ENCODE data around the gene TTC27. TPM values are rescaled to one million over a fixed set of nuclear protein-coding genes. Genes with fewer than 3 reads are reported as not detected.

TTC27 gene
- polyA plus RNA-seq, 1 donor from 2014 or later: 11.1 TPM

- Histone ChIP-seq H3K9ac (ENCODE audit: low read length) (no peak overlapping the region), H2AFZ (ENCODE audit: low read depth, low read length) (no peak overlapping the region), H3K79me2 (replicated peaks; ENCODE audit: insufficient read depth, low read length) (no peaks in the 10 kb centered on the region), H3K4me3 (ENCODE audit: low read length) (no peak overlapping the region), H3K27me3 (ENCODE audit: insufficient read depth, low read depth, low read length) (no peaks in the 10 kb centered on the region), H3K36me3 (ENCODE audit: insufficient read depth, low read length) (no peaks in the 10 kb centered on the region), H4K20me1 (ENCODE audit: insufficient read depth) (no peaks in the 10 kb centered on the region), H3F3A (ENCODE audit: insufficient read depth, low read length, poor library complexity, severe bottlenecking) (no peaks in the 10 kb centered on the region), H3K9me2 (ENCODE audit: insufficient read depth, low read length) (no peaks in the 10 kb centered on the region), H3K9me3 (ENCODE audit: low read length) (no peaks in the 10 kb centered on the region), H3K27ac (ENCODE audit: low read length) (no peak overlapping the region), H3K4me2 (ENCODE audit: low read length) (no peak overlapping the region)
- TF ChIP-seq SMC3 (conservative IDR thresholded peaks at IDR 0.05; ENCODE audit: poor library complexity): no peak
Observed at GRCh38 chr2:32812316-32812715, 184.5 kb downstream of the TTC27 start.

- Histone ChIP-seq H3K27ac (ENCODE audit: low read length) (no peak overlapping the region), H3F3A (ENCODE audit: insufficient read depth, low read length, poor library complexity, severe bottlenecking) (no peaks in the 10 kb centered on the region), H3K9me3 (ENCODE audit: low read length) (no peaks in the 10 kb centered on the region), H3K4me2 (ENCODE audit: low read length) (no peak overlapping the region), H3K9ac (ENCODE audit: low read length) (no peak overlapping the region), H4K20me1 (ENCODE audit: insufficient read depth) (no peaks in the 10 kb centered on the region), H3K79me2 (replicated peaks; ENCODE audit: insufficient read depth, low read length) (no peaks in the 10 kb centered on the region), H3K36me3 (ENCODE audit: insufficient read depth, low read length) (no peaks in the 10 kb centered on the region), H3K4me3 (ENCODE audit: low read length) (no peak overlapping the region), H3K27me3 (ENCODE audit: insufficient read depth, low read depth, low read length) (no peaks in the 10 kb centered on the region), H3K9me2 (ENCODE audit: insufficient read depth, low read length) (no peaks in the 10 kb centered on the region), H2AFZ (ENCODE audit: low read depth, low read length) (no peak overlapping the region)
- TF ChIP-seq SMC3 (conservative IDR thresholded peaks at IDR 0.05; ENCODE audit: poor library complexity) (no peak), TAF1 (IDR thresholded peaks at IDR 0.05; ENCODE audit: low read depth) (no peak), CTCF (IDR thresholded peaks at IDR 0.05; ENCODE audit: poor library complexity, severe bottlenecking) (no peak), POLR2AphosphoS5 (IDR thresholded peaks at IDR 0.05) (no peak)
Observed at GRCh38 chr2:32820088-32820487, 192.2 kb downstream of the TTC27 start.

GRCh38 chr2:32820701-32821100 lies 192.9 kb downstream of the TTC27 start:
- no peaks in the 10 kb centered on the region for H3K79me2 ChIP-seq (replicated peaks; ENCODE audit: insufficient read depth, low read length)
- no peaks in the 10 kb centered on the region for H4K20me1 ChIP-seq (ENCODE audit: insufficient read depth)
- no peak overlapping the region for H3K4me2 ChIP-seq (ENCODE audit: low read length)
- H3K4me3 ChIP-seq (ENCODE audit: low read length): no peak overlapping the region
- no peaks in the 10 kb centered on the region for H3K36me3 ChIP-seq (ENCODE audit: insufficient read depth, low read length)
- TF ChIP-seq CTCF (IDR thresholded peaks at IDR 0.05; ENCODE audit: poor library complexity, severe bottlenecking): no peak
- no peak for TF ChIP-seq RAD21 (conservative IDR thresholded peaks at IDR 0.05)
- TF ChIP-seq MXI1 (conservative IDR thresholded peaks at IDR 0.05; ENCODE audit: poor library complexity, severe bottlenecking): no peak
- no peak for TF ChIP-seq SMC3 (conservative IDR thresholded peaks at IDR 0.05; ENCODE audit: poor library complexity)
- no peak for TF ChIP-seq EP300 (conservative IDR thresholded peaks at IDR 0.05; ENCODE audit: poor library complexity, severe bottlenecking)
- no peak for TF ChIP-seq REST (IDR thresholded peaks at IDR 0.05; ENCODE audit: borderline replicate concordance)
- TF ChIP-seq POLR2AphosphoS5 (IDR thresholded peaks at IDR 0.05): no peak
- no peak for TF ChIP-seq EZH2 (IDR thresholded peaks at IDR 0.05; ENCODE audit: borderline replicate concordance, insufficient read depth, low read length, poor library complexity, severe bottlenecking)
- no peak for TF ChIP-seq TAF1 (IDR thresholded peaks at IDR 0.05; ENCODE audit: low read depth)
- H2AFZ ChIP-seq (ENCODE audit: low read depth, low read length): no peak overlapping the region
- no peaks in the 10 kb centered on the region for H3K9me2 ChIP-seq (ENCODE audit: insufficient read depth, low read length)
- no peaks in the 10 kb centered on the region for H3K9me3 ChIP-seq (ENCODE audit: low read length)
- H3F3A ChIP-seq (ENCODE audit: insufficient read depth, low read length, poor library complexity, severe bottlenecking): no peaks in the 10 kb centered on the region
- no peak overlapping the region for H3K27ac ChIP-seq (ENCODE audit: low read length)
- no peaks in the 10 kb centered on the region for H3K27me3 ChIP-seq (ENCODE audit: insufficient read depth, low read depth, low read length)
- H3K9ac ChIP-seq (ENCODE audit: low read length): no peak overlapping the region

Measured in neural cell (in vitro differentiated cells).